ENCODE results near the gene APBB2. TPM values are rescaled to one million over a fixed set of nuclear protein-coding genes. Genes with fewer than 3 reads are reported as not detected.

The APBB2 gene
- total and polyA plus RNA-seq, 10 of the 15 experiments (the other 5 are each of a cell fraction or from before 2014, with no cell fraction given): 2.7 to 24.6 (median 19.0) TPM

DNA sequence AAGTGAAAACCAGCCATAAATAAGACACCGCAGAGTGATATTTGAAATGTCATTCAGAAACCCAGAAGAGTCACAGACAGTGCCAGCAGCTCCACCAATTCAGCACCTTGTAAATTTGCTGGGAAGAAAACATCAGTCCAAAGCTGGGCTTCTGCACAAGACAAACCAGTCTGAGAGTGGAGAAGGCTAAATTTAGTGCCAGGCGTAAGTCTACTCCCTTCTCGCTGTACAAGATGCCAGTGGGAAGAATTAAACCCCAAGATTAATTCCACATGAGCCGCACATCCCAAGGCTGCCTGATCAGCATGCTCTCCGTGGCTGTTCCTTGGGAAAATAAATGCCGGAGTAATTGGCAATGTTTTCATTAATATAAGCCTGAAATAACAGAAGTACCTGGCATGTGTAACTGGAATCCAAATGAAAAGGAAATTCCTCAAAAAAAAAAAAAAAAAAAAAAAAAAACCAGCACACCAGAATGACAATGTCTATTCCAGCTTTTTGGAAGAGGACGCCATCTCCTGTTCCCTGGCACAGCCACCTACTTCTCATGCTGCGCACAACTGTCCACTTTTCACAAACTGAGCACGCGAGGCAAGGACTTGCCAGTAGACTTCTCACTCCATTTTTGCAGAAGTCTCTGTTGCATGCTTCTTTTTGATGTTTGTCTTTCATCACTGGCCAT, 369.0 kb downstream of the APBB2 start:
- Histone ChIP-seq H3K27ac (ENCODE audit: control insufficient read depth, insufficient read depth) (no peak overlapping the region), H3K9me3 (replicated peaks; ENCODE audit: control insufficient read depth, insufficient read depth, low read length) (no peaks in the 10 kb centered on the region), H3K36me3 (ENCODE audit: control insufficient read depth in 2 of 2, insufficient read depth in 2 of 2, low read length in 1 of 2) (no peaks in the 10 kb centered on the region), H4K20me1 (ENCODE audit: control insufficient read depth, insufficient read depth) (no peaks in the 10 kb centered on the region), H3K4me2 (ENCODE audit: control insufficient read depth, insufficient read depth) (no peak overlapping the region), H3K9ac (ENCODE audit: control insufficient read depth, insufficient read depth, low read length) (no peak overlapping the region), H3K27me3 (replicated peaks in 1 of 2; ENCODE audit: control insufficient read depth in 2 of 2, insufficient read depth in 2 of 2, low read length in 1 of 2) (no peaks in the 10 kb centered on the region), H3K4me3 (no peak overlapping the region), H3K79me2 (ENCODE audit: control insufficient read depth, insufficient read depth, low read length) (no peaks in the 10 kb centered on the region), H3K4me1 (ENCODE audit: control insufficient read depth, insufficient read depth, low read length) (peaks cover 11% of the 10 kb centered on the region), H2AFZ (ENCODE audit: control insufficient read depth, low read depth, low read length) (no peak overlapping the region)
- intact Hi-C loops (cut with micrococcal nuclease; ENCODE audit: unreplicated experiment) (no loop called here), in situ Hi-C loops (cut with MboI) (no loop called here)
- WGBS (ENCODE audit: insufficient coverage, insufficient replicate concordance, low lambda C conversion rate, missing lambda C conversion rate): 59% methylated on average over 10 of the region's 10 CpGs
- POLR2A ChIA-PET: interaction anchor here (0.6 kb wide), 1 partner anchor 108 kb away, joined by 5 read pairs; no protein-coding TSS in a partner anchor
- CTCF ChIA-PET: interaction anchor here (1.0 to 11.5 kb wide), 5 partner anchors 57 to 520 kb away, joined by 3 to 224 read pairs (median 3); no protein-coding TSS in a partner anchor
- RAD21 ChIA-PET (ENCODE audit: unreplicated experiment): interaction anchor here (0.7 to 3.7 kb wide), 3 partner anchors 52 to 1714 kb away, joined by 6 to 15 read pairs (median 8); no protein-coding TSS in a partner anchor
- SMC1A ChIA-PET (ENCODE audit: uncharacterized antibody, unreplicated experiment): interaction anchor here (9.4 kb wide), 1 partner anchor 109 kb away, joined by 133 read pairs; no protein-coding TSS in a partner anchor
- TF ChIP-seq, protein P1, sequence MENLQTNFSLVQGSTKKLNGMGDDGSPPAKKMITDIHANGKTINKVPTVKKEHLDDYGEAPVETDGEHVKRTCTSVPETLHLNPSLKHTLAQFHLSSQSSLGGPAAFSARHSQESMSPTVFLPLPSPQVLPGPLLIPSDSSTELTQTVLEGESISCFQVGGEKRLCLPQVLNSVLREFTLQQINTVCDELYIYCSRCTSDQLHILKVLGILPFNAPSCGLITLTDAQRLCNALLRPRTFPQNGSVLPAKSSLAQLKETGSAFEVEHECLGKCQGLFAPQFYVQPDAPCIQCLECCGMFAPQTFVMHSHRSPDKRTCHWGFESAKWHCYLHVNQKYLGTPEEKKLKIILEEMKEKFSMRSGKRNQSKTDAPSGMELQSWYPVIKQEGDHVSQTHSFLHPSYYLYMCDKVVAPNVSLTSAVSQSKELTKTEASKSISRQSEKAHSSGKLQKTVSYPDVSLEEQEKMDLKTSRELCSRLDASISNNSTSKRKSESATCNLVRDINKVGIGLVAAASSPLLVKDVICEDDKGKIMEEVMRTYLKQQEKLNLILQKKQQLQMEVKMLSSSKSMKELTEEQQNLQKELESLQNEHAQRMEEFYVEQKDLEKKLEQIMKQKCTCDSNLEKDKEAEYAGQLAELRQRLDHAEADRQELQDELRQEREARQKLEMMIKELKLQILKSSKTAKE (IDR thresholded peaks at IDR 0.05; ENCODE audit: low read depth, poor library complexity, severe bottlenecking): no peak
- TF ChIP-seq NFYA (IDR thresholded peaks at IDR 0.05; ENCODE audit: borderline replicate concordance, low read depth, low read length) (no peak), PAX8 (IDR thresholded peaks at IDR 0.05) (no peak), STAT1 (conservative IDR thresholded peaks at IDR 0.05) (no peak), PML (IDR thresholded peaks at IDR 0.05; ENCODE audit: low read length) (no peak), FOS (IDR thresholded peaks at IDR 0.05; ENCODE audit: borderline replicate concordance, extremely low read depth, insufficient read length) (no peak), ZNF384 (IDR thresholded peaks at IDR 0.05; ENCODE audit: borderline replicate concordance, low read depth, low read length) (no peak), BRCA1 (IDR thresholded peaks at IDR 0.05; ENCODE audit: low read depth, low read length) (no peak), NR2C2 (IDR thresholded peaks at IDR 0.05; ENCODE audit: borderline replicate concordance, control insufficient read depth, insufficient read length, low read depth) (no peak)
- TF ChIP-seq, protein P2, sequence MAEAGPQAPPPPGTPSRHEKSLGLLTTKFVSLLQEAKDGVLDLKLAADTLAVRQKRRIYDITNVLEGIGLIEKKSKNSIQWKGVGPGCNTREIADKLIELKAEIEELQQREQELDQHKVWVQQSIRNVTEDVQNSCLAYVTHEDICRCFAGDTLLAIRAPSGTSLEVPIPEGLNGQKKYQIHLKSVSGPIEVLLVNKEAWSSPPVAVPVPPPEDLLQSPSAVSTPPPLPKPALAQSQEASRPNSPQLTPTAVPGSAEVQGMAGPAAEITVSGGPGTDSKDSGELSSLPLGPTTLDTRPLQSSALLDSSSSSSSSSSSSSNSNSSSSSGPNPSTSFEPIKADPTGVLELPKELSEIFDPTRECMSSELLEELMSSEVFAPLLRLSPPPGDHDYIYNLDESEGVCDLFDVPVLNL (IDR thresholded peaks at IDR 0.05; ENCODE audit: low read depth, low read length): no peak
- TF ChIP-seq, protein P3, sequence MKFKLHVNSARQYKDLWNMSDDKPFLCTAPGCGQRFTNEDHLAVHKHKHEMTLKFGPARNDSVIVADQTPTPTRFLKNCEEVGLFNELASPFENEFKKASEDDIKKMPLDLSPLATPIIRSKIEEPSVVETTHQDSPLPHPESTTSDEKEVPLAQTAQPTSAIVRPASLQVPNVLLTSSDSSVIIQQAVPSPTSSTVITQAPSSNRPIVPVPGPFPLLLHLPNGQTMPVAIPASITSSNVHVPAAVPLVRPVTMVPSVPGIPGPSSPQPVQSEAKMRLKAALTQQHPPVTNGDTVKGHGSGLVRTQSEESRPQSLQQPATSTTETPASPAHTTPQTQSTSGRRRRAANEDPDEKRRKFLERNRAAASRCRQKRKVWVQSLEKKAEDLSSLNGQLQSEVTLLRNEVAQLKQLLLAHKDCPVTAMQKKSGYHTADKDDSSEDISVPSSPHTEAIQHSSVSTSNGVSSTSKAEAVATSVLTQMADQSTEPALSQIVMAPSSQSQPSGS (IDR thresholded peaks at IDR 0.05; ENCODE audit: low read length): no peak
- FAIRE-seq (no peak), DNase-seq (ENCODE audit: low read depth, low spot score) (no peak), ATAC-seq (no peak)
- no TSS peak for BruUV-seq (replicated peaks)
